HCT116 (cell line): ENCODE measurements around the gene TMCC1.

Experiments used
- CBX3 ChIP-seq: IDR thresholded peaks from 2 replicates; pipeline ENCODE4 v1.6.1; 2012; ENCODE audit warnings: low read depth
- EZH2 ChIP-seq: fragments of 200-600 bp; sonication (generic); IDR thresholded peaks from 2 replicates; pipeline ENCODE4 v1.6.1; 2017; ENCODE audit warnings: antibody characterized with exemption, mixed run types
- EZH2phosphoT487 ChIP-seq: fragments of 200-600 bp; IDR thresholded peaks from 2 replicates; pipeline ENCODE4 v1.6.1; 2018; ENCODE audit warnings: antibody characterized with exemption, borderline replicate concordance
- POLR2A ChIP-seq: IDR thresholded peaks from 2 replicates; pipeline ENCODE4 v1.7.0; 2011; ENCODE audit warnings: borderline replicate concordance; ENCODE audit not compliant: insufficient read depth, insufficient read length; ENCODE audit errors: extremely low read depth
- POLR2AphosphoS5 ChIP-seq: IDR thresholded peaks from 2 replicates; pipeline ENCODE4 v1.6.1; 2011; ENCODE audit warnings: mild to moderate bottlenecking, low read depth, low read length, moderate library complexity
- YY1 ChIP-seq: IDR thresholded peaks from 2 replicates; pipeline ENCODE4 v1.6.1; 2011; ENCODE audit warnings: low read length, low read depth, moderate library complexity, mild to moderate bottlenecking; ENCODE audit not compliant: insufficient replicate concordance; ENCODE audit errors: extremely low read depth
- TF ChIP-seq, protein P1 (sequence below), 3 experiments: fragments of 200-600 bp in 1 of 3; sonication (generic) in 1 of 3; IDR thresholded peaks in 2 of 3; conservative IDR thresholded peaks in 1 of 3; 2 replicates each; pipeline ENCODE4 v1.5.1; 2012 to 2017; ENCODE audit warnings: low read depth in 2 of 3, low read length in 2 of 3, antibody characterized with exemption in 1 of 3, borderline replicate concordance in 1 of 3, control low read depth in 1 of 3, mild to moderate bottlenecking in 1 of 3, mixed read lengths in 1 of 3, mixed run types in 1 of 3, moderate library complexity in 1 of 3; ENCODE audit not compliant: insufficient read depth in 1 of 3
- TF ChIP-seq, protein P2 (sequence below): IDR thresholded peaks from 2 replicates; pipeline ENCODE4 v1.6.1; 2012
- TF ChIP-seq, protein P3 (sequence below): IDR thresholded peaks from 2 replicates; pipeline ENCODE4 v1.6.1; 2012; ENCODE audit warnings: low read depth

DNA sequence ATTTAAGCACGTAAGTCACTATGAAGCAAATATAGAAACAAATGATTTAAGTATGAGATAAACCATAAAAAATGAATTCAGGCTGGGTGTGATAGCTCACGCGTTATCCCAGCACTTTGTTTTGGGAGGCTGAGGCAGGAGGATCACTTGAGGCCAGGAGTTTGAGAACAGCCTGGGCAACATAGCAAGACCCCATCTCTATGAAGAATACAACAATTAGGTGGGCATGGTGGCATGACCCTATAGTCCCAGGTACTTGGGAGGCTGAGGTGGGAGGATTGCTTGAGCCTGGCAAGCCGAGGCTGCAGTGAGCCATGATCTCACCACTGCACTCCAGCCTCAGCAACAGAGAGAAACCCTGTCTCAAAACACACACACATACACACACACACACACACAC, 34.2 kb downstream of the TMCC1 start:
- TF ChIP-seq, protein P1, sequence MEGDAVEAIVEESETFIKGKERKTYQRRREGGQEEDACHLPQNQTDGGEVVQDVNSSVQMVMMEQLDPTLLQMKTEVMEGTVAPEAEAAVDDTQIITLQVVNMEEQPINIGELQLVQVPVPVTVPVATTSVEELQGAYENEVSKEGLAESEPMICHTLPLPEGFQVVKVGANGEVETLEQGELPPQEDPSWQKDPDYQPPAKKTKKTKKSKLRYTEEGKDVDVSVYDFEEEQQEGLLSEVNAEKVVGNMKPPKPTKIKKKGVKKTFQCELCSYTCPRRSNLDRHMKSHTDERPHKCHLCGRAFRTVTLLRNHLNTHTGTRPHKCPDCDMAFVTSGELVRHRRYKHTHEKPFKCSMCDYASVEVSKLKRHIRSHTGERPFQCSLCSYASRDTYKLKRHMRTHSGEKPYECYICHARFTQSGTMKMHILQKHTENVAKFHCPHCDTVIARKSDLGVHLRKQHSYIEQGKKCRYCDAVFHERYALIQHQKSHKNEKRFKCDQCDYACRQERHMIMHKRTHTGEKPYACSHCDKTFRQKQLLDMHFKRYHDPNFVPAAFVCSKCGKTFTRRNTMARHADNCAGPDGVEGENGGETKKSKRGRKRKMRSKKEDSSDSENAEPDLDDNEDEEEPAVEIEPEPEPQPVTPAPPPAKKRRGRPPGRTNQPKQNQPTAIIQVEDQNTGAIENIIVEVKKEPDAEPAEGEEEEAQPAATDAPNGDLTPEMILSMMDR (IDR thresholded peaks at IDR 0.05 in 2 of 3, conservative IDR thresholded peaks at IDR 0.05 in 1 of 3; ENCODE audit: borderline replicate concordance in 1 of 3, insufficient read depth in 1 of 3, low read depth in 2 of 3, low read length in 2 of 3), result no peak
- TF ChIP-seq POLR2AphosphoS5 (no peak), EZH2phosphoT487 (no peak), POLR2A (no peak), CBX3 (no peak), EZH2 (no peak), YY1 (no peak)
- TF ChIP-seq, protein P2, sequence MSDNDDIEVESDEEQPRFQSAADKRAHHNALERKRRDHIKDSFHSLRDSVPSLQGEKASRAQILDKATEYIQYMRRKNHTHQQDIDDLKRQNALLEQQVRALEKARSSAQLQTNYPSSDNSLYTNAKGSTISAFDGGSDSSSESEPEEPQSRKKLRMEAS, result no peak
- TF ChIP-seq, protein P3, sequence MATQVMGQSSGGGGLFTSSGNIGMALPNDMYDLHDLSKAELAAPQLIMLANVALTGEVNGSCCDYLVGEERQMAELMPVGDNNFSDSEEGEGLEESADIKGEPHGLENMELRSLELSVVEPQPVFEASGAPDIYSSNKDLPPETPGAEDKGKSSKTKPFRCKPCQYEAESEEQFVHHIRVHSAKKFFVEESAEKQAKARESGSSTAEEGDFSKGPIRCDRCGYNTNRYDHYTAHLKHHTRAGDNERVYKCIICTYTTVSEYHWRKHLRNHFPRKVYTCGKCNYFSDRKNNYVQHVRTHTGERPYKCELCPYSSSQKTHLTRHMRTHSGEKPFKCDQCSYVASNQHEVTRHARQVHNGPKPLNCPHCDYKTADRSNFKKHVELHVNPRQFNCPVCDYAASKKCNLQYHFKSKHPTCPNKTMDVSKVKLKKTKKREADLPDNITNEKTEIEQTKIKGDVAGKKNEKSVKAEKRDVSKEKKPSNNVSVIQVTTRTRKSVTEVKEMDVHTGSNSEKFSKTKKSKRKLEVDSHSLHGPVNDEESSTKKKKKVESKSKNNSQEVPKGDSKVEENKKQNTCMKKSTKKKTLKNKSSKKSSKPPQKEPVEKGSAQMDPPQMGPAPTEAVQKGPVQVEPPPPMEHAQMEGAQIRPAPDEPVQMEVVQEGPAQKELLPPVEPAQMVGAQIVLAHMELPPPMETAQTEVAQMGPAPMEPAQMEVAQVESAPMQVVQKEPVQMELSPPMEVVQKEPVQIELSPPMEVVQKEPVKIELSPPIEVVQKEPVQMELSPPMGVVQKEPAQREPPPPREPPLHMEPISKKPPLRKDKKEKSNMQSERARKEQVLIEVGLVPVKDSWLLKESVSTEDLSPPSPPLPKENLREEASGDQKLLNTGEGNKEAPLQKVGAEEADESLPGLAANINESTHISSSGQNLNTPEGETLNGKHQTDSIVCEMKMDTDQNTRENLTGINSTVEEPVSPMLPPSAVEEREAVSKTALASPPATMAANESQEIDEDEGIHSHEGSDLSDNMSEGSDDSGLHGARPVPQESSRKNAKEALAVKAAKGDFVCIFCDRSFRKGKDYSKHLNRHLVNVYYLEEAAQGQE, result no peak
